ENCODE data around the gene SCYL1.

SCYL1 gene

DNA sequence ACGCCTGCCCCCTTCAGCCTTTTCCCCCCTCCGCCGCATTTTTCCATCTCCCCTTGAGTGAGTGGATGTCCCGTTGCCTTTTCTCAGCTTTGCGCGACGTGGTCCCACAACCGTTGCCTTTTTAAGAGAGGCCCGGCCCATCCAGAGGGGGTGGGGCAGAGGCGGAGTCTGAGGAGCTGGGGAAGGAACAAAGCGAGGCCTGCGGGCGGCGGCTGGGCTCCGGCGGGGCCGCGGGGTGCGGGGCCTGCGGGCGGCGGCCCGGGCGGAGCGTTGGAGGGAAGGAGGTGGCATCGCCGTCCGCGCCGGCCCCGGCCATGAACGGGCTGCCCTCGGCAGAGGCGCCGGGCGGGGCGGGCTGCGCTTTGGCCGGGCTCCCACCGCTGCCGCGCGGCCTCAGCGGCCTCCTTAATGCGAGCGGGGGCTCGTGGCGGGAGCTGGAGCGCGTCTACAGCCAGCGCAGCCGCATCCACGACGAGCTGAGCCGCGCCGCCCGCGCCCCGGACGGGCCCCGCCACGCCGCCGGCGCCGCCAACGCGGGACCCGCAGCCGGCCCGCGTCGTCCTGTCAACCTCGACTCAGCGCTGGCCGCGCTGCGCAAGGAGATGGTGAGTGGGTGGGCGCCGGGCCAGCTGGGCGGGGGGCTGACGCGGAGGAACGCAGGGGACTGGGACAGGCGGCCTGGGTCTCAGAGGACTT is 47.6 kb downstream of the SCYL1 start, which contains the start of gene FAM89B:
TSS of gene FAM89B (plus strand) at position 183 of the 696 bp plus-strand sequence. CDS start at position 315, 132 bp downstream.
- peak; percentile 60 for DNase-seq

GRCh38 chr11:65573391-65574079 is 48.7 kb downstream of the SCYL1 start:
- DNase-seq, result no peak

- DNase-seq, result peak; percentile 68
Measured at GRCh38 chr11:65574109-65574810, 49.4 kb downstream of the SCYL1 start.

DNA sequence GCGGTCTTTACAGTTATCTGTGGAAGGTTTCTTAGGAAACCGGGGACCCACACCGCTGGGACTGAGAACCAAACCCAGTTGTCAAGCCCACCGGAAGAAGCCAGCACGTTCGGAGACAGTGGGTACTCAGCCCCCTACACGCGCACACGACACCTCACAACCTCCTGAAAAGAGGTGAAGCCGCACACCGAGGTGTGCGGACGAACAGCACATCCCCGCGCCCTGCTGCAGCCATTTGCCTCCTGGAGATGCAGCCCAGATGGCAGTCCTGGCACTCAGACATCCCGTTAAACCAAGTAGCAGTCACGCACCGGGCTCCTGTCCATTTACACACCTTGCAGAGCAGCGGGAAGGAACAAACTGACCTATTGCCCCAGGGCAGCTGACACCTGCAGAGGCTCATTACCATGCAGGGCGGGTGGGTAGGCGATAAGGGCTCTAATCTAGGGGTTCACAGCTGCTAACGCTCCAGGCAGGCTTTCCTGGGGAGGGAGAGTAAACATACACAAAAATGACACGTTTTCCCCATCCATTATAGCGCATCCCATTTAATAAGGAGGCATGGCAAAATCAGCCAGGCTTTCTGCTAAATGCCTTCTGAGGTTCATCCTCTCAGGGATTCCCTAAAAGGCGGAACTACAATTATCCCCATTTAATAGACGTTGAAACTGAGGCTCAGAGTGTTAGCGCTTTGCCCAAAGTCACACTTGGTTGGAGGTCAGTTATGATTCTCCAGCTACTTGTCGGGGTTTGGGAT is 50.1 kb downstream of the SCYL1 start:
- DNase-seq, result peak; percentile 20

GRCh38 chr11:65575568-65576231 is 50.8 kb downstream of the SCYL1 start, which contains the start of gene EHBP1L1:
TSS of gene EHBP1L1 (plus strand) at chr11:65576053. CDS start at chr11:65576303, 250 bp downstream.
- DNase-seq, result no peak

DNA sequence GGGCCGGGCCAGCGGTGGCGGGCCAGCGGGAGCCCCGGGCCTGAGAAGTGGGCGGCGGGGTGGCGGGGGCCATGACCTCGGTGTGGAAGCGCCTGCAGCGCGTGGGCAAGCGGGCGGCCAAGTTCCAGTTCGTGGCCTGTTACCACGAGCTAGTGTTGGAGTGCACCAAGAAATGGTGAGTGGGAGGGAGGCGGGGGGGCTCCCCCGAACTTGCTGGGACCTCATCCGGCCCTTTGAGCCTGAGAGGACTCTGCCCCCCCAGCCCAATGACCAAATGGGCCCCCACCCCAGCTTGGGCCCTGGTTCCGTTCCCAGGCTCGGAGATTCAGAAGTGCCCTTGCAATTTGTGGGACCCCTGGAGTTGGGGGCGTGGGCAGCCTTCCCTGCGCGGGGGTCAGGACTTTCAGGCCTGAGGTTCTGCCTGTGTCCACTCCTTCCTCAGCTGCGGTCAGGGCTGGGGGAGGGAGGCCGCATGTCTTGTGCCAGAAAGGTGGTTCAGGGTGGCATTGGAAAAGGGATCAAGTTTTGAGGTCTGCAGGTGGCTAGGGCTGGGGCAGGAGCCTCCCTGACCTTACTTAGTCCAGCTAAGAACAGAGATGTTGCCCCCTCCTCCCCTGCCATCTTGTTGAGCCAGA is 51.5 kb downstream of the SCYL1 start:
- DNase-seq, result no peak

DNA sequence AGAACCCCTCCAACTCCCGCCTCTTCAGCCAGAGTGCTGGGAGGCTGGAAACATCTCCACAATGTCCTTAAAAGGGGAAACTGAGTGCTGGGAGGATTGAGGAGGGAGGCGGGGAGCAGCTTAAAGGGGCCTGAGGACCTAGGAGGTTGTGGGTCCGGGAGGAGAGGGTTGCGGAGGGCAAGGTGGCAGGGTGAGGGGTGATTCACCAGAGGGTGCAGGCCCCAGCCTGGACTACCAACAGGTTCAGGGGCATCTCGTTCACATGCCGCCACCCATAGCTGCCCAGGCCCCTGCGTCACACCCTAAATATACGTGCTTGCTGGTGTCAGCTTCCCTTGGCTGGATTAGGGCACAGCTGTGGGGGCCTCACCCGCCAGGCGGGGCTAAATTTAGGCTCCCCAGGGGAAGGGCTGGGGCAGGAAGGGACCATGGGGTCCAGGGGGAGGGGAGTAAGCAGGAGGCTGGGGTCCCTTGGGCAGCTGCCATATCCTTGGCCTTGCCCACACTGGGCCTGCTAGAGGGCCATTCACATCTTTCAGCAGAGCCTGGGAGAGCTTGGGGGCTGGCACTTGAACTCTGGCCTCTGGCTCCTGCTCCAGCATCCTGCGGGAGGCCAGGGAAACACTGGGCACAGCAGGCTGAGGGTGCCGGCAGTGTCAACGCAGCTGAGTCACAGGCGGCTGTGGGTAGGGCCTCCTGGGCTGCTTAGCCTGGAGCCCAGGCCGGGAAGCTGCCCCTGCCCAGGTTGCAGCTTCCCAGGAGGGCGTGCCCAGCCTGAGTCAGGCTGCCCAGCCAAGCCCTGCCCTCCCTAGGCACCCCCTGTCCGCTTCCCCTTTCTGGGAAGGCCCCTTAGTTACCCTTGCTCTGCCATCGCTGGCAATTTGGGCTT is 52.2 kb downstream of the SCYL1 start:
- no peak for DNase-seq

DNA sequence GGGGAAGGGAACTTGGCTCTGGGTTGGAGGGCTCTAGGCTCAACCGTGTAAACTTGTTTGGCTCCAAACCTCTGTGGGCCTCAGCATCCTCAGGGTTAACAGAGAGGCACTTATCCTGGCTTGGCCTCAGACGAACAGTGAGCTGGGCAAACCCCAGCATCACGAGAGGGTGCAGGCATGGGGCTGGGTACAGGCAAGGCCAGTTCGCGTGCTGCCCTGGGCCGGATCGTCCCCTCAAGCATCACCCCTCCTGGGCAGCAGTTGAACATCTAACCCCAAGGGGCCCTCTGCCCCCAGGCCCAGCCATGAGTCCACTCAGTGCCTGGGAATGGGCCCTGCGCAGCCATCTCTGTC is 52.9 kb downstream of the SCYL1 start:
- no peak for DNase-seq

GRCh38 chr11:65578134-65578533 is 53.3 kb downstream of the SCYL1 start:
- DNase-seq, result no peak

DNA sequence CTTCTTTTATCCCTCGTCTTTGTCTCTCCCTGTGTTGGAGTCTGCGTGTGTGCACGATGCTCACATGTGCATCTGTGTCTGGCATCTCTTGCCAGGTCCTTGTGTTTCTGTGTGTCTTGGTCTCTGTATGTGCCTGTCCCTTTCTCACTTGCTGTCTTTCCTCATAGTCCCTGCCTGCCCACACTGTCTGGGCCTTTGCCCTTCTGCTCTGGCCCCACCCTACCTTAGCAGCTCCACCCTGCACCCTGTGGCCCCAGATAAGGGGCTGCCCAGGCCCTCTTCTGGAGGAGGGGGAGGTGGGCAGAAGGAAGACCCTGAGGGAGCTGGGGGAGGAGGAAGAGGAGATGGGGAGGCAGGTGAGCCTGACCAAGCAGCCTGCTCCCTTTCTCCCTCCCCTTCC is 53.8 kb downstream of the SCYL1 start:
- DNase-seq, result no peak

DNA sequence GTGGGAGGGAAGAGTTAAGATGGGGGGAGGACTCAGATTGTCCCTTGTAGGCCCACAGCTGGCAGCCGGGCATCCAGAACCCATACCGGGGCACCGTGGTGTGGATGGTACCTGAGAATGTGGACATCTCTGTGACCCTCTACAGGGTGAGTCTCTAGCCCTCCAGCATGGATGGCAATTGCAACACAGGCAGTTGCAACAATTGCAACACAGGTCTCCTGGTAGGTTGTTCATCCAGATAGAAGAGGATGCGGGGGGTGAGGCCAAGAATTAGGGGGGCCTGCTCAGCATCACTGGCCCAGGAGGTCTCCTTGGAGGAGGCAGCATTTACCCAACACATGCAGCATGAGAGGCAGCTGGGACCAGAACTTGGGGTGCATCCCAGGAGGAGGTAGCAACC is 54.4 kb downstream of the SCYL1 start:
- no peak for DNase-seq

GRCh38 chr11:65580031-65580692 is 55.3 kb downstream of the SCYL1 start:
- DNase-seq, result no peak

DNA sequence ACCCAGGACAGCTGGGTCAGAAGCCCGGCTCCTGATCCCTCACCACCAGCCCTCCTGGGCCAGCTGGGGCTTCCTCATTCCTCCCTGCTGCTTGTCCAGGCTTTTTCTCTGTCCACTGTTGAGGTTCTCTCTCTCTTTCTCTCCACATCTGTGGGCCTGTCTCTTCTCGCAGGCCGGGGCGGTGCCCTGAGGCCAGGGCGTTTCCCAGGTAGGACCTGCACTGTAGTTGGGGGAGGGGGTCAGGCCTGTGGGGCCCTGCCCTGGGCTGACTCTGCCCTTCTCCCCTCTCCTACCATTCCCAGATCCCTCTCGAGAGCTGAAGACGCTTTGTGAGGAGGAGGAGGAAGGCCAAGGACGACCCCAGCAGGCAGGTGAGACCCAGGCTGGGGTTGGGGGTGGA is 55.9 kb downstream of the SCYL1 start:
- DNase-seq, result no peak

DNA sequence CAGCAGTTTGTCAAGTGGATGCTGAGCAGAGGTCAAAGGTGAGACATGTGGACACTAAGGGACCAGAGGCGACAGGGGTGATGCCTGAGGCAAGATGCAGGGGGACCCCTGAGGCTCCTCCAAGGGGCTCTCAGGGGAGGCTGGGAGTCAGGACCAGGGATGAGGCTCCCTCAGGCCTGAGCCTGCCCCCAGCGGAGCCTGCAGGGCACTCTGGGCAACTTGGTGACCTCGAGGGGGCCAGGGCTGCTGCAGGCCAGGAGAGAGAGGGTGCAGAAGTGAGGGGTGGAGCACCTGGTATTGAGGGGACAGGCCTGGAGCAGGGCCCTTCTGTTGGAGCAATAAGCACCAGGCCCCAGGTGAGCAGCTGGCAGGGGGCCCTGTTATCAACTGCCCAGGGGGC is 57.0 kb downstream of the SCYL1 start:
- no peak for DNase-seq

GRCh38 chr11:65583589-65583988 is 58.7 kb downstream of the SCYL1 start:
- DNase-seq, result no peak

GRCh38 chr11:65584106-65584505 is 59.2 kb downstream of the SCYL1 start:
- no peak for DNase-seq

DNA sequence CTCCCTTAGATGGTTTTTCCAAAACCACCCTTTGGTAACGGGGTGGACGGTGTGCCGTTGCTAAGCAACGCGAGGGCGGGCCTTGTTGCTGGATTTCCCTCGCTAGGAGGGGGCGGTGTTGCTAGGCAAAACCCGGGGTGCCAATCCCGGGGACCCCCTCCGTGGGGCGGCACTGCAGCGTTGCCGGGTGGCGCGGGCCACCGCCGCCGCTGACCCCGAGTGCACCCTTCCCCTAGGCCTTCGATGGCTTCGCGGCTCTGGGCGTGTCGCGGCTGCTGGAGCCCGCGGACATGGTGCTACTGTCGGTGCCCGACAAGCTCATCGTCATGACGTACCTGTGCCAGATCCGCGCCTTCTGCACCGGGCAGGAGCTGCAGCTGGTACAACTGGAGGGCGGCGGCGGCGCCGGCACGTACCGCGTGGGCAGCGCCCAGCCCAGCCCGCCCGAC is 59.9 kb downstream of the SCYL1 start:
- DNase-seq, result no peak

DNA sequence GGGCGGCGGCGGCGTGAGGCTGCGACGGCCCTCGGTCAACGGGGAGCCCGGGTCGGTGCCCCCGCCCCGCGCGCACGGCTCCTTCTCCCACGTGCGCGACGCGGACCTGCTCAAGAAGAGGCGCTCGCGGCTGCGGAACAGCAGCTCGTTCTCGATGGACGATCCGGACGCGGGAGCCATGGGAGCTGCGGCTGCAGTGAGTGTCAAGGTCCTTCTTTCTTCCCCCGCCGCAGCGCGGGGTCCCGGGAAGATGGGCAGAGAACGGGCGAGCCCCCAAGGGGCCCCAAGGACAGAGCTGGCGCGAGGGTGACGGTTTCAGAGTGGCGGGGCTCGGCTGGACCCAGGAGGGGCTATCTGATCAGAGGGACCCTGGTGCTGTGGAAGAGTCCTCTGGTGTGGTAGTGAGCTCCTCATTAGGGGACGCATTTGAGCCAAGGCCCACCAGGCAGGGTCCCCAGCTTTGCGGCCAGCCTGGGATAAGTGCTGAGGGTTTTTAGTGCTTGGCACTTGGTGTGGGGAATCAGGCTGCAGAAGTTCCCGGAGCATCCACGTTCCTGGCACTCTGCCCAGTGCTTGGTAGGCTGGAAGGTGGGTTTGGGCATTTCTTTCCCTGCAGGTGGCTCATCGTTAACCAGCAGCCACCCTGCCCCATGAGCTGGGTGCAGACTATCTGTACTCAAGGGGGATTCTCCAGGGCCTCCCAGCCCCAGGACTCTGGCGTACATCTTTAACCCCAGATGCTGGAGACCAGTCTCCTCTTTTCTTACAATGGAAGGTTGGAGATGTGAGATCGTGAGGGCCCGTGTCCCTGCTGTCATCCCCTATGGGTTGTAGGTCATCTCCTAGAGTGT is 60.7 kb downstream of the SCYL1 start:
- no peak for DNase-seq

- no peak for DNase-seq
Measured at GRCh38 chr11:65586247-65586630, 61.4 kb downstream of the SCYL1 start.

Measured in NCI-H748 treated with DMSO at 0.1 percent for 48 hours (cell line).